Activated CD8-positive, alpha-beta T cell treated with anti-CD3 and anti-CD28 coated beads for 36 hours (primary cell): Measurements from ENCODE around the gene AIM2. TPM values are rescaled to one million over a fixed set of nuclear protein-coding genes. Genes with fewer than 3 reads are reported as not detected.
A peak's percentile ranks its signal among the peaks of the same experiment; 100 is the strongest.

ENCODE experiments used
- ATAC-seq: fragments of 200-7000 bp; cut with Tn5 transposase; one replicate; pipeline ENCODE4 v1.10.0; 2021; ENCODE audit warnings: mild to moderate bottlenecking, moderate library complexity
- CTCF ChIA-PET: fragments of 350-600 bp; sonication (Branson Sonifier 250); formaldehyde crosslinking; loops from one replicate; lab custom pipeline; 2021; ENCODE audit warnings: antibody characterized with exemption; lab: Charles Lee
- POLR2A ChIA-PET: fragments of 350-600 bp; sonication (Branson Sonifier 250); formaldehyde crosslinking; loops from one replicate; lab custom pipeline; 2021; ENCODE audit warnings: antibody characterized with exemption; lab: Charles Lee
- DNase-seq: peaks from one replicate; pipeline ENCODE4 v3.0.0-alpha.2; 2020
- H3K27ac Mint-ChIP-seq: one replicate; pipeline ENCODE4 v1.8.0; 2021; ENCODE audit warnings: mild to moderate bottlenecking, mixed read lengths
- H3K27me3 Mint-ChIP-seq: one replicate; pipeline ENCODE4 v1.8.0; 2021; ENCODE audit warnings: mixed read lengths
- H3K36me3 Mint-ChIP-seq: one replicate; pipeline ENCODE4 v1.8.0; 2021; ENCODE audit warnings: low read depth, mixed read lengths
- H3K4me1 Mint-ChIP-seq: one replicate; pipeline ENCODE4 v1.8.0; 2021; ENCODE audit warnings: low read depth, mixed read lengths
- H3K4me3 Mint-ChIP-seq: one replicate; pipeline ENCODE4 v1.8.0; 2021; ENCODE audit warnings: mild to moderate bottlenecking, moderate library complexity, mixed read lengths
- H3K9me3 Mint-ChIP-seq: one replicate; pipeline ENCODE4 v1.8.0; 2021; ENCODE audit warnings: mixed read lengths
- CTCF ChIP-seq: fragments of 200-600 bp; IDR thresholded peaks from one replicate; pipeline ENCODE4 v1.8.0; 2022; ENCODE audit warnings: antibody characterized with exemption, mild to moderate bottlenecking
- intact Hi-C: fragments of 100-400 bp; cut with micrococcal nuclease; formaldehyde crosslinking; loops from one replicate; pipeline ENCODE4 v1.10.0; 2022
- total RNA-seq, 2 experiments: library from RNA; stranded (reverse); gene quantifications; one replicate each; pipeline ENCODE4 v1.2.3, GENCODE V29; 2021

The AIM2 gene
- total RNA-seq, 2 experiments from 2014 or later, result 6.7 to 8.6 TPM

DNA sequence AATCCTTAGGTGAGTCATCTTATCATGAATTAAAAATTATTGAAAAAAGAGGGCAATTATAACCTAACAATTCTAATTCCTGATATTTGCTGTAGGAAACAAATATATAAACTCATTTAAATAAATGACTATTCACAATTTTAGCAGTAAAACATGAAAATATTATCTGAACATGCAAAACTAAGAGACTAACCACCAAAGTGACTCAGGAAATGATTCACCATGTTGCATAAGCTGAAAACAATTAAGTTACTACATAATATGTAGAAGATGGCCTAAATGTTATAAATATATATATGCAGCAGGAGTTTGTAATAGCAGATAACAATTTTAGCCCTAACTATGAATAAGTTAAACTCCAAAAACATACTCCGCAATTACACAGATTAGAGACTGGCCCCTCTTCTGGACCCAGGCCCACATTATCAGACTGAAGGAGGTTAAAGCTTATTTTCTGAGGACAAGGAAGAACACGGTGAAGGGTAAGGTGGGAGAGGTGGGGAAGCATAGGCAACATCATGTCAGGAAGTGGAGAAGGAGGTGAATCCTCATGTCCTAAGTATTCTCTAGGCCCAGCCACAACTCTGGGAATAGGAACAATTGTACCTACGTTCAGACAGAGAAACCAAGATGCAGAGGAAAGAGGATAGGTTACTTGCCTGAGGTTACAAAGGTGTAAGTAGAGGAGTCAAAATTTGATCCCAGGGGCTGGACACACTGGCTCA, 15.6 kb upstream of the AIM2 start:
- ChIA-PET POLR2A (interaction anchor here (1.4 to 1.7 kb wide), 2 partner anchors 80 to 84 kb away, joined by 4 read pairs; no protein-coding TSS in a partner anchor), CTCF (interaction anchor here (1.5 kb wide), 1 partner anchor 39 kb away, joined by 4 read pairs; no protein-coding TSS in a partner anchor)
- intact Hi-C loops, result no loop called here
- DNase-seq, result no peak
- peaks cover 7% of the 10 kb centered on the region for H3K27me3 Mint-ChIP-seq
- H3K36me3 Mint-ChIP-seq, result no peaks in the 10 kb centered on the region
- ATAC-seq, result peak; percentile 22
- H3K9me3 Mint-ChIP-seq, result no peaks in the 10 kb centered on the region
- H3K4me3 Mint-ChIP-seq, result no peak overlapping the region
- TF ChIP-seq CTCF, result no peak
- peak overlapping the region; percentile 75 for H3K27ac Mint-ChIP-seq
- peaks cover 42% of the 10 kb centered on the region for H3K4me1 Mint-ChIP-seq

- peak overlapping the region; percentile 75 for H3K27ac Mint-ChIP-seq
- POLR2A ChIA-PET, result interaction anchor here (1.4 to 1.7 kb wide), 2 partner anchors 79 to 83 kb away, joined by 4 read pairs; no protein-coding TSS in a partner anchor
- H3K4me1 Mint-ChIP-seq, result peaks cover 44% of the 10 kb centered on the region
- DNase-seq (peak; percentile 36), ATAC-seq (peak; percentile 72)
- H3K9me3 Mint-ChIP-seq, result no peaks in the 10 kb centered on the region
- H3K4me3 Mint-ChIP-seq, result no peak overlapping the region
- CTCF ChIA-PET, result interaction anchor here (1.0 to 1.5 kb wide), 2 partner anchors 40 to 122 kb away, joined by 4 to 5 read pairs; no protein-coding TSS in a partner anchor
- no peaks in the 10 kb centered on the region for H3K36me3 Mint-ChIP-seq
- peaks cover 5% of the 10 kb centered on the region for H3K27me3 Mint-ChIP-seq
- no peak for TF ChIP-seq CTCF
- intact Hi-C loops, result no loop called here
Measured at GRCh38 chr1:159091607-159092031, 15.1 kb upstream of the AIM2 start.

DNA sequence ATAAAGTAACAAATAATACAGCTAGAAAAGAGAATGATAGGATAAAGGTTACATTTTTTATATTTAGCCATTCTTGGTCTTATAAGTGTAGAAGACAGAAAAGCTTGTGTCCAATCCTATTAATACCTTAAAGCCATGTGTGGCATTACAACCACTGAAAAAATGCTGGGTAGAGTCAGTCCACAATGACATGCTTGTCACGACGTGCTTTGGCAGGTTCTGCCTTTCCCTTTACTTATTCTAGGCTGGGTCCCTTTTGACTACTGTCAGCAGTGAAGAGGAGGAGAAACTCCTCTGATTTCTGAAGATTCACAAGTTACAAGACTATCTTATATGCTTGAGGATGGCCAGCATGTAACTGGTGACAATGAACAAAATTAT, 14.6 kb upstream of the AIM2 start:
- POLR2A ChIA-PET, result interaction anchor here (1.7 to 2.9 kb wide), 2 partner anchors 14 to 79 kb away, joined by 4 to 12 read pairs; partner anchors contain the start of gene AIM2
- no peak for TF ChIP-seq CTCF
- intact Hi-C loops, result no loop called here
- Mint-ChIP-seq H3K36me3 (no peaks in the 10 kb centered on the region), H3K27me3 (peaks cover 2% of the 10 kb centered on the region), H3K4me1 (peaks cover 44% of the 10 kb centered on the region), H3K4me3 (no peak overlapping the region), H3K27ac (peak overlapping the region; percentile 75), H3K9me3 (no peaks in the 10 kb centered on the region)
- ATAC-seq (peak; percentile 9), DNase-seq (no peak)
- CTCF ChIA-PET, result interaction anchor here (1.0 to 3.3 kb wide), 4 partner anchors 14 to 123 kb away, joined by 3 to 46 read pairs (median 4); partner anchors contain the start of genes AIM2 and IFI16

GRCh38 chr1:159090286-159091179, 14.0 kb upstream of the AIM2 start:
- ATAC-seq (no peak), DNase-seq (no peak)
- intact Hi-C loops, result no loop called here
- Mint-ChIP-seq H3K4me1 (peaks cover 44% of the 10 kb centered on the region), H3K27ac (peak overlapping the region; percentile 82), H3K36me3 (no peaks in the 10 kb centered on the region), H3K9me3 (no peaks in the 10 kb centered on the region), H3K27me3 (no peaks in the 10 kb centered on the region), H3K4me3 (no peak overlapping the region)
- CTCF ChIA-PET, result interaction anchor here (0.6 to 3.3 kb wide), 9 partner anchors 8 to 730 kb away, joined by 3 to 46 read pairs (median 5); partner anchors contain the start of genes AIM2 and IFI16
- TF ChIP-seq CTCF, result no peak
- POLR2A ChIA-PET, result interaction anchor here (1.7 to 2.9 kb wide), 2 partner anchors 13 to 78 kb away, joined by 4 to 12 read pairs; partner anchors contain the start of gene AIM2
